Osteoblast (primary cell): Measurements from ENCODE around the gene GNPTAB. TPM values are rescaled to one million over a fixed set of nuclear protein-coding genes. Genes with fewer than 3 reads are reported as not detected.
"Not testable (repeated sequence)": the region's sequence is repeated elsewhere in the genome, so short reads cannot be mapped to it uniquely, and the experiment has no call there.

Experiments used
- DNase-seq: peaks from one replicate; pipeline ENCODE4 v3.0.0; 2011; ENCODE audit warnings: low spot score, mixed read lengths; ENCODE audit not compliant: insufficient read length; ENCODE audit errors: missing footprints
- H2AFZ ChIP-seq: 2 replicates; pipeline ENCODE4 v1.6.0; 2011; ENCODE audit warnings: mild to moderate bottlenecking, low read length
- H3K27ac ChIP-seq: 2 replicates; pipeline ENCODE4 v1.5.1; 2011; ENCODE audit warnings: mild to moderate bottlenecking, low read depth, low read length, moderate library complexity
- H3K27me3 ChIP-seq: 2 replicates; pipeline ENCODE4 v1.6.0; 2012; ENCODE audit warnings: mild to moderate bottlenecking, control low read depth, inconsistent platforms, low read length, moderate library complexity; ENCODE audit not compliant: insufficient read depth
- H3K36me3 ChIP-seq: 2 replicates; pipeline ENCODE4 v1.5.1; 2011; ENCODE audit warnings: mild to moderate bottlenecking, low read length, control low read depth, moderate library complexity; ENCODE audit not compliant: insufficient read depth
- H3K4me1 ChIP-seq: 2 replicates; pipeline ENCODE4 v1.5.1; 2011; ENCODE audit warnings: mild to moderate bottlenecking, low read length, control low read depth, moderate library complexity; ENCODE audit not compliant: insufficient read depth
- H3K4me2 ChIP-seq: 2 replicates; pipeline ENCODE4 v1.6.0; 2011; ENCODE audit warnings: mild to moderate bottlenecking, low read length; ENCODE audit not compliant: insufficient read depth
- H3K4me3 ChIP-seq: fragments of 200-600 bp; sonication (generic); 3 replicates; pipeline ENCODE4 v1.5.1; 2012; ENCODE audit warnings: mild to moderate bottlenecking, low read length, inconsistent platforms; ENCODE audit not compliant: insufficient read depth
- H3K79me2 ChIP-seq: 2 replicates; pipeline ENCODE4 v1.6.0; 2012; ENCODE audit warnings: mild to moderate bottlenecking, low read length, control low read depth, inconsistent platforms; ENCODE audit not compliant: insufficient read depth
- H3K9me3 ChIP-seq: 2 replicates; pipeline ENCODE4 v1.5.1; 2011; ENCODE audit warnings: low read depth, low read length, control low read depth
- H4K20me1 ChIP-seq: 2 replicates; pipeline ENCODE4 v1.6.0; 2012; ENCODE audit warnings: mild to moderate bottlenecking, low read length, control low read depth; ENCODE audit not compliant: insufficient read depth
- total RNA-seq: library from RNA; depleted of rRNA; stranded (reverse); fragments of >200 nt; gene quantifications from 2 replicates; pipeline ENCODE4 v1.2.3, GENCODE V29; 2012
- TF ChIP-seq, protein P1 (sequence below): IDR thresholded peaks from 2 replicates; pipeline ENCODE4 v1.5.1; 2011; ENCODE audit warnings: mild to moderate bottlenecking, low read depth, low read length, moderate library complexity; ENCODE audit errors: extremely low read depth

The GNPTAB gene
- total RNA-seq, 1 donor, result 93.0 TPM

DNA sequence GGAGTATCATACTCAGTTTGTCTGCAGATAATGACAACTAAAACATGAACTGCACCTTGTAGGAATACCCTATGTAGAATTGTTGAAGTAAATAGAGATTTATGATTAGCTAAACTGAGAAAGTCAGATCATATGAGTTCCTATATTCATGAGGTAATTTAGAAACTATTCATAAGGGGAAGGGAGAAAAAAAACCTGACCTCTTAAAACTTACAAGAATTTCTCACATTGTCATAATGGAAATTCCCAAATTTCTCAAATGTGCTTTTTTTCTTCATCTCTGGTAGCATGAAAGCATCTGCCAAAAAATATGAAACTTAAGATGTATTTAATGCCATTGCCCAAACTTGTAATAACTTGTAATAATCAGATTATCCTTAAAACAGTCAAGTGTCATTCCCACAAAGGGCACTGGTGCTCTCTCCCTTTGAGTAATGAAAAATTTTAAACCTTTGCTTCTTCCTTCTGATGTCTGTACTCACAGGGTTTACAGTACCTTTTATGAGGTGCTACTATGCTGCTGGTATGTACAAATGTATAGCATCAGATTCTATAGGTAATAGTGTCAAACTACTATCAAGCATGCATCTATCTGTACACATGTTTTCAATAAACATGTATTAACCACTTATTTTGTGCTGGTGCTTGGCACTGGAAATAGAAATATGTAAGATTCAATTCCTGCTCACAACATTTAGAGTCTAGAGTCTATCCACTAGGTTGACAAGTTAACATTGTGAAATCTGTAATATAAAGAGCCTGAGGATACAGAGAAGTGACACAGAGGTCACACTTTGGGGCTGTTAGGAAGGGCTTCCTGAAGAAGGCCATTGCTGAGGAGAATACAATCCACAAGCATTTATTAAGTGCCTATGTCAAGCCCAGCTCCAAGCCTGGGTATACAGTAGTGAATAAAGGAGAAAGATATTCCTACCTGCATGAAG, 29.2 kb upstream of the GNPTAB start:
- no peaks in the 10 kb centered on the region for H3K9me3 ChIP-seq
- no peaks in the 10 kb centered on the region for H3K27me3 ChIP-seq
- no peak overlapping the region for H3K4me2 ChIP-seq
- H3K4me3 ChIP-seq, result no peak overlapping the region
- H3K27ac ChIP-seq, result peak overlapping the region; percentile 46
- DNase-seq, result peak; percentile 48
- TF ChIP-seq, protein P1, sequence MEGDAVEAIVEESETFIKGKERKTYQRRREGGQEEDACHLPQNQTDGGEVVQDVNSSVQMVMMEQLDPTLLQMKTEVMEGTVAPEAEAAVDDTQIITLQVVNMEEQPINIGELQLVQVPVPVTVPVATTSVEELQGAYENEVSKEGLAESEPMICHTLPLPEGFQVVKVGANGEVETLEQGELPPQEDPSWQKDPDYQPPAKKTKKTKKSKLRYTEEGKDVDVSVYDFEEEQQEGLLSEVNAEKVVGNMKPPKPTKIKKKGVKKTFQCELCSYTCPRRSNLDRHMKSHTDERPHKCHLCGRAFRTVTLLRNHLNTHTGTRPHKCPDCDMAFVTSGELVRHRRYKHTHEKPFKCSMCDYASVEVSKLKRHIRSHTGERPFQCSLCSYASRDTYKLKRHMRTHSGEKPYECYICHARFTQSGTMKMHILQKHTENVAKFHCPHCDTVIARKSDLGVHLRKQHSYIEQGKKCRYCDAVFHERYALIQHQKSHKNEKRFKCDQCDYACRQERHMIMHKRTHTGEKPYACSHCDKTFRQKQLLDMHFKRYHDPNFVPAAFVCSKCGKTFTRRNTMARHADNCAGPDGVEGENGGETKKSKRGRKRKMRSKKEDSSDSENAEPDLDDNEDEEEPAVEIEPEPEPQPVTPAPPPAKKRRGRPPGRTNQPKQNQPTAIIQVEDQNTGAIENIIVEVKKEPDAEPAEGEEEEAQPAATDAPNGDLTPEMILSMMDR, result no peak
- H4K20me1 ChIP-seq, result no peaks in the 10 kb centered on the region
- H2AFZ ChIP-seq, result no peak overlapping the region
- no peaks in the 10 kb centered on the region for H3K36me3 ChIP-seq
- H3K79me2 ChIP-seq, result no peaks in the 10 kb centered on the region
- peaks cover 41% of the 10 kb centered on the region for H3K4me1 ChIP-seq

DNA sequence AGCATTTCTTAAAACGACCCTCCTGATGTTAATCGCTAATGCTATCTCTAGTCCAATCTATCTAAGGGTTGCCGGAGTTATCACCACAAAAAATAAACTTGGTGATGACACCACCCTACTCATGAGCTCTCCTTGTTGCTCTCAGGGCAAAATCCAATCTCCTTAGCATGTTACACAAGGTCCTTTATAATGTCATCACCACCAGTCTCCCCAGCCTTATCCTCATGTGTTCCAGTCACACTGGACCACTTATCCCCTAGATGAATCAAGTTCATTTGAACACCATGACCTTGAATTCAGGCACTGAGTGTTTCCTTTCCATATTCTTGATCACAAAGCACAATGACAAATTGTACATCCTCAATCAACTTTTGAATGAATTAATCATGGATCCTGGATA, 27.6 kb upstream of the GNPTAB start:
- DNase-seq, result no peak
- H4K20me1 ChIP-seq, result no peaks in the 10 kb centered on the region
- H3K4me1 ChIP-seq, result peaks cover 41% of the 10 kb centered on the region
- no peak overlapping the region for H3K4me2 ChIP-seq
- no peaks in the 10 kb centered on the region for H3K36me3 ChIP-seq
- H3K27me3 ChIP-seq, result no peaks in the 10 kb centered on the region
- H3K4me3 ChIP-seq, result no peak overlapping the region
- H3K27ac ChIP-seq, result no peak overlapping the region
- no peak overlapping the region for H2AFZ ChIP-seq
- TF ChIP-seq, protein P1, result no peak
- H3K9me3 ChIP-seq, result no peaks in the 10 kb centered on the region
- no peaks in the 10 kb centered on the region for H3K79me2 ChIP-seq

DNA sequence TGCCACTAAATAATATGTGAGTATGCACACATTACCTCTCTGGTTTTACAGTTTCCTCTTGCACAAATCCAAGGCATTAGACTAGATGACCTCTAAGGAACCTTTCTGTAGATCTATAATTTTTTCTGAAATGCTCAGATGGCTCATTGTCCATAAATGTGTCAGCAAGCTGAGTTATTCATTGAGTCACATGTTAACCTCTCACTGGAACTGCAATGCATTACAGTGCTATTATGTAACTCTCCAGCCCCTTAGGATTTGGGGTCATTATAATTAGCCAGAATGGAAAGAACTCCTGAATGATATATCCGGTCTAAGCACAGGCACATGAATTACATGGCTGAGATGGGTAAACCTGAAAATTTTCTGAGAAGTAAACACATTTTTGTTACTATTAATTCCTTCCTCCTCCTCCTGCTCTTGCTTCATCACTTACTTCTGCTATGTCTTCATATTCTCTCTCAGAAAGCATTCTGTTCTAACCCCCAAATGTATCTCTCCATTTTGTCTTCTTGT, 26.3 kb upstream of the GNPTAB start:
- no peaks in the 10 kb centered on the region for H4K20me1 ChIP-seq
- H3K4me2 ChIP-seq, result peak overlapping the region; percentile 47
- H3K4me1 ChIP-seq, result peaks cover 41% of the 10 kb centered on the region
- peak overlapping the region; percentile 70 for H3K27ac ChIP-seq
- no peak overlapping the region for H2AFZ ChIP-seq
- H3K4me3 ChIP-seq, result no peak overlapping the region
- DNase-seq, result peak; percentile 78
- no peaks in the 10 kb centered on the region for H3K79me2 ChIP-seq
- TF ChIP-seq, protein P1, result no peak
- no peaks in the 10 kb centered on the region for H3K27me3 ChIP-seq
- no peaks in the 10 kb centered on the region for H3K36me3 ChIP-seq
- no peaks in the 10 kb centered on the region for H3K9me3 ChIP-seq

DNA sequence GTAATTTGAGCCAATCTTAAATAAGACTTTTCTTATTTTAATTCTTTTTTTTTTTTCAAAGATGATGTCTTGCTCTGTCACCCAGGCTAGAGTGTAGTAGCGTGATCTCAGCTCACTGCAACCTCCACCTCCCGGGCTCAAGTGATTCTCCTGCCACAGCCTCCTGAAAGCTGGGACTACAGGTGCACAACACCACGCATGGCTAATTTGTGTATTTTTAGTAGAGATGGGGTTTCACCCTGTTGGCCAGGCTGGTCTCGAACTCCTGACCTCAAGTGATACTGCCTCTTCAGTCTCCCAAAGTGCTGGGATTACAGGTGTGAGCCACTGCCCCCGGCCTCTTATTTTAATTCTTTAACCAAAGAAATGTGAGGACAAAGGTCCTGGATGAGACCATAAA, 25.9 kb upstream of the GNPTAB start:
- Histone ChIP-seq H3K4me2 (peak overlapping the region; percentile 47), H3K4me1 (peaks cover 41% of the 10 kb centered on the region), H3K27ac (peak overlapping the region; percentile 70)
- not testable (repeated sequence) for H3K4me3 ChIP-seq, H3K9me3 ChIP-seq, H3K27me3 ChIP-seq, H3K36me3 ChIP-seq, H4K20me1 ChIP-seq, H2AFZ ChIP-seq, H3K79me2 ChIP-seq, DNase-seq
